MCF 10A (cell line): ENCODE results near the gene AMOTL2. TPM values are rescaled to one million over a fixed set of nuclear protein-coding genes. Genes with fewer than 3 reads are reported as not detected.
A peak's percentile ranks its signal among the peaks of the same experiment; 100 is the strongest.

Experiments used
- BruUV-seq: library from RNA; stranded (reverse); fragments of 400-500 nt; replicated peaks from 2 replicates; lab custom pipeline; 2021; lab: Mats Ljungman, UMichigan
- CTCF ChIA-PET: fragments of 300-600 bp; sonication (Branson Sonifier 250); formaldehyde crosslinking; extraction: SDS; loops from one replicate; lab custom pipeline; 2021; ENCODE audit warnings: antibody characterized with exemption, inconsistent platforms; lab: Yijun Ruan, JAX
- POLR2A ChIA-PET: fragments of 300-600, 350-650 bp; sonication (Branson Sonifier 250); formaldehyde crosslinking; extraction: SDS; loops from one replicate; lab custom pipeline; 2020; ENCODE audit warnings: antibody characterized with exemption, inconsistent platforms; lab: Yijun Ruan, JAX
- DNase-seq: peaks from one replicate; pipeline ENCODE4 v3.0.0-alpha.2; 2018; ENCODE audit not compliant: unreplicated experiment
- H3K27ac Mint-ChIP-seq: one replicate; pipeline ENCODE4 v1.8.0; 2022; ENCODE audit warnings: mild to moderate bottlenecking, low read depth, mixed read lengths; ENCODE audit not compliant: unreplicated experiment
- H3K27me3 Mint-ChIP-seq: one replicate; pipeline ENCODE4 v1.8.0; 2022; ENCODE audit warnings: mixed read lengths; ENCODE audit not compliant: insufficient read depth, unreplicated experiment
- H3K36me3 Mint-ChIP-seq: one replicate; pipeline ENCODE4 v1.8.0; 2022; ENCODE audit warnings: mild to moderate bottlenecking, moderate library complexity, mixed read lengths; ENCODE audit not compliant: insufficient read depth, unreplicated experiment
- H3K4me1 Mint-ChIP-seq: one replicate; pipeline ENCODE4 v1.8.0; 2022; ENCODE audit warnings: mixed read lengths; ENCODE audit not compliant: insufficient read depth, unreplicated experiment
- H3K4me3 Mint-ChIP-seq: one replicate; pipeline ENCODE4 v1.8.0; 2022; ENCODE audit warnings: mild to moderate bottlenecking, moderate library complexity, mixed read lengths; ENCODE audit not compliant: unreplicated experiment
- H3K9me3 Mint-ChIP-seq: one replicate; pipeline ENCODE4 v1.8.0; 2022; ENCODE audit warnings: mixed read lengths; ENCODE audit not compliant: unreplicated experiment
- CTCF ChIP-seq: fragments of 200-600 bp; IDR thresholded peaks from one replicate; pipeline ENCODE4 v1.8.0; 2022; ENCODE audit warnings: antibody characterized with exemption, mild to moderate bottlenecking; ENCODE audit not compliant: unreplicated experiment
- intact Hi-C: fragments of 100-400 bp; cut with micrococcal nuclease; formaldehyde crosslinking; loops from 2 replicates; pipeline ENCODE4 v1.14.1; 2022
- total RNA-seq: library from RNA; stranded (reverse); gene quantifications from 2 replicates; pipeline ENCODE4 v1.2.3, GENCODE V29; 2022

Gene AMOTL2
- total RNA-seq, 1 experiment from 2014 or later, result 137 TPM

GRCh38 chr3:134338201-134338512, 36.1 kb downstream of the AMOTL2 start:
- Mint-ChIP-seq H3K36me3 (peaks cover 5% of the 10 kb centered on the region), H3K27me3 (no peaks in the 10 kb centered on the region), H3K27ac (peak overlapping the region; percentile 23), H3K9me3 (no peaks in the 10 kb centered on the region), H3K4me1 (peaks cover 68% of the 10 kb centered on the region), H3K4me3 (no peak overlapping the region)
- intact Hi-C loops, result no loop called here
- BruUV-seq, result no TSS peak
- ChIA-PET CTCF (interaction anchor here (0.5 to 2.3 kb wide), 7 partner anchors 11 to 676 kb away, joined by 3 to 8 read pairs (median 3); no protein-coding TSS in a partner anchor), POLR2A (interaction anchor here (1.5 to 5.0 kb wide), 2 partner anchors 10 to 14 kb away, joined by 8 to 36 read pairs; no protein-coding TSS in a partner anchor)
- no peak for TF ChIP-seq CTCF
- DNase-seq, result no peak

GRCh38 chr3:134337511-134338200, 36.6 kb downstream of the AMOTL2 start:
- Mint-ChIP-seq H3K27me3 (no peaks in the 10 kb centered on the region), H3K36me3 (peaks cover 5% of the 10 kb centered on the region), H3K27ac (peak overlapping the region; percentile 23), H3K9me3 (no peaks in the 10 kb centered on the region), H3K4me1 (peaks cover 70% of the 10 kb centered on the region), H3K4me3 (no peak overlapping the region)
- POLR2A ChIA-PET, result interaction anchor here (0.9 to 5.0 kb wide), 4 partner anchors 7 to 14 kb away, joined by 3 to 36 read pairs (median 14); no protein-coding TSS in a partner anchor
- DNase-seq, result no peak
- no TSS peak for BruUV-seq
- CTCF ChIA-PET, result interaction anchor here (0.5 to 2.3 kb wide), 7 partner anchors 11 to 675 kb away, joined by 3 to 8 read pairs (median 4); no protein-coding TSS in a partner anchor
- TF ChIP-seq CTCF, result no peak
- intact Hi-C loops, result no loop called here

GRCh38 chr3:134337071-134337482, 37.2 kb downstream of the AMOTL2 start:
- Mint-ChIP-seq H3K36me3 (peaks cover 5% of the 10 kb centered on the region), H3K4me1 (peaks cover 76% of the 10 kb centered on the region)

More at GRCh38 chr3:134337071-134337482, 37.2 kb downstream of the AMOTL2 start:
- no peaks in the 10 kb centered on the region for H3K27me3 Mint-ChIP-seq
- CTCF ChIA-PET, result interaction anchor here (0.9 to 2.3 kb wide), 4 partner anchors 12 to 142 kb away, joined by 3 to 8 read pairs (median 7); no protein-coding TSS in a partner anchor
- peak overlapping the region; percentile 23 for H3K27ac Mint-ChIP-seq
- BruUV-seq, result no TSS peak
- no peaks in the 10 kb centered on the region for H3K9me3 Mint-ChIP-seq
- DNase-seq, result no peak
- H3K4me3 Mint-ChIP-seq, result no peak overlapping the region
- POLR2A ChIA-PET, result interaction anchor here (0.9 to 3.8 kb wide), 3 partner anchors 8 to 14 kb away, joined by 3 to 23 read pairs (median 4); no protein-coding TSS in a partner anchor
- no peak for TF ChIP-seq CTCF
- intact Hi-C loops, result no loop called here
